Measurements from ENCODE around the gene PHB1.

DNA sequence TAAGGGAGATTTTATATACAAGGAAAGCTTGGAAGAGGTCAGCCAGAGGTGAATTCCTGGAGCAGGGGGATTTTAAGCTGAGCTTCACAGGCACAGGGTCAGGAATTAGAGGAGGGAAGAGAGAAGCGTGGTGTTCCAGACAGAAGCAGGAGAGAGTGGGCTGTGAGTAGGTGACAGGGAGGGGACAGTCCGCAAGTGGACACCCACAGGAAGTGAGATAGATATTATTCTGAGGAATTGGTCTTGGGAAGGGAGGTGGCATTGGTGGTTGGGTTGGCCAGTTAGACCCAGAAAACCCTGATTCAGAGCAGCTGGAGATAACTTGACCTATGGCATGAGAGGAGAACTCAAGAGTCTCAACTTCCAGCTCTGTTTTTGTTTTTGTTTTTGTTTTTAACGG lies 14.7 kb downstream of the PHB1 start:
- TF ChIP-seq, protein P1, sequence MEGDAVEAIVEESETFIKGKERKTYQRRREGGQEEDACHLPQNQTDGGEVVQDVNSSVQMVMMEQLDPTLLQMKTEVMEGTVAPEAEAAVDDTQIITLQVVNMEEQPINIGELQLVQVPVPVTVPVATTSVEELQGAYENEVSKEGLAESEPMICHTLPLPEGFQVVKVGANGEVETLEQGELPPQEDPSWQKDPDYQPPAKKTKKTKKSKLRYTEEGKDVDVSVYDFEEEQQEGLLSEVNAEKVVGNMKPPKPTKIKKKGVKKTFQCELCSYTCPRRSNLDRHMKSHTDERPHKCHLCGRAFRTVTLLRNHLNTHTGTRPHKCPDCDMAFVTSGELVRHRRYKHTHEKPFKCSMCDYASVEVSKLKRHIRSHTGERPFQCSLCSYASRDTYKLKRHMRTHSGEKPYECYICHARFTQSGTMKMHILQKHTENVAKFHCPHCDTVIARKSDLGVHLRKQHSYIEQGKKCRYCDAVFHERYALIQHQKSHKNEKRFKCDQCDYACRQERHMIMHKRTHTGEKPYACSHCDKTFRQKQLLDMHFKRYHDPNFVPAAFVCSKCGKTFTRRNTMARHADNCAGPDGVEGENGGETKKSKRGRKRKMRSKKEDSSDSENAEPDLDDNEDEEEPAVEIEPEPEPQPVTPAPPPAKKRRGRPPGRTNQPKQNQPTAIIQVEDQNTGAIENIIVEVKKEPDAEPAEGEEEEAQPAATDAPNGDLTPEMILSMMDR (IDR thresholded peaks at IDR 0.05): no peak
- TF ChIP-seq RAD21 (IDR thresholded peaks at IDR 0.05; ENCODE audit: low read length) (no peak), POLR2AphosphoS5 (IDR thresholded peaks at IDR 0.05; ENCODE audit: low read depth, low read length) (no peak)

Data from SK-N-SH (cell line).